ENCODE results near the gene ERCC5. TPM values are rescaled to one million over a fixed set of nuclear protein-coding genes. Genes with fewer than 3 reads are reported as not detected.

ERCC5 gene
- total and polyA plus RNA-seq, 9 of the 15 experiments (the other 6 are each of a cell fraction or from before 2014, with no cell fraction given) = 7.4 to 43.1 (median 33.9) TPM

- TF ChIP-seq, protein P1, sequence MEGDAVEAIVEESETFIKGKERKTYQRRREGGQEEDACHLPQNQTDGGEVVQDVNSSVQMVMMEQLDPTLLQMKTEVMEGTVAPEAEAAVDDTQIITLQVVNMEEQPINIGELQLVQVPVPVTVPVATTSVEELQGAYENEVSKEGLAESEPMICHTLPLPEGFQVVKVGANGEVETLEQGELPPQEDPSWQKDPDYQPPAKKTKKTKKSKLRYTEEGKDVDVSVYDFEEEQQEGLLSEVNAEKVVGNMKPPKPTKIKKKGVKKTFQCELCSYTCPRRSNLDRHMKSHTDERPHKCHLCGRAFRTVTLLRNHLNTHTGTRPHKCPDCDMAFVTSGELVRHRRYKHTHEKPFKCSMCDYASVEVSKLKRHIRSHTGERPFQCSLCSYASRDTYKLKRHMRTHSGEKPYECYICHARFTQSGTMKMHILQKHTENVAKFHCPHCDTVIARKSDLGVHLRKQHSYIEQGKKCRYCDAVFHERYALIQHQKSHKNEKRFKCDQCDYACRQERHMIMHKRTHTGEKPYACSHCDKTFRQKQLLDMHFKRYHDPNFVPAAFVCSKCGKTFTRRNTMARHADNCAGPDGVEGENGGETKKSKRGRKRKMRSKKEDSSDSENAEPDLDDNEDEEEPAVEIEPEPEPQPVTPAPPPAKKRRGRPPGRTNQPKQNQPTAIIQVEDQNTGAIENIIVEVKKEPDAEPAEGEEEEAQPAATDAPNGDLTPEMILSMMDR (IDR thresholded peaks at IDR 0.05 in 2 of 3, conservative IDR thresholded peaks at IDR 0.05 in 1 of 3; ENCODE audit: insufficient read depth in 2 of 3, low read depth in 1 of 3, low read length in 3 of 3) = peak in 2 of 3 experiments; percentile 12 to 24; a peak in 1 of 6 replicates
- TF ChIP-seq, protein P2, sequence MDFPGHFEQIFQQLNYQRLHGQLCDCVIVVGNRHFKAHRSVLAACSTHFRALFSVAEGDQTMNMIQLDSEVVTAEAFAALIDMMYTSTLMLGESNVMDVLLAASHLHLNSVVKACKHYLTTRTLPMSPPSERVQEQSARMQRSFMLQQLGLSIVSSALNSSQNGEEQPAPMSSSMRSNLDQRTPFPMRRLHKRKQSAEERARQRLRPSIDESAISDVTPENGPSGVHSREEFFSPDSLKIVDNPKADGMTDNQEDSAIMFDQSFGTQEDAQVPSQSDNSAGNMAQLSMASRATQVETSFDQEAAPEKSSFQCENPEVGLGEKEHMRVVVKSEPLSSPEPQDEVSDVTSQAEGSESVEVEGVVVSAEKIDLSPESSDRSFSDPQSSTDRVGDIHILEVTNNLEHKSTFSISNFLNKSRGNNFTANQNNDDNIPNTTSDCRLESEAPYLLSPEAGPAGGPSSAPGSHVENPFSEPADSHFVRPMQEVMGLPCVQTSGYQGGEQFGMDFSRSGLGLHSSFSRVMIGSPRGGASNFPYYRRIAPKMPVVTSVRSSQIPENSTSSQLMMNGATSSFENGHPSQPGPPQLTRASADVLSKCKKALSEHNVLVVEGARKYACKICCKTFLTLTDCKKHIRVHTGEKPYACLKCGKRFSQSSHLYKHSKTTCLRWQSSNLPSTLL (IDR thresholded peaks at IDR 0.05) = no peak
- no peak for TF ChIP-seq ZNF174 (CRISPR knock-in tag; IDR thresholded peaks at IDR 0.05)
- no peak for TF ChIP-seq RBM25 (IDR thresholded peaks at IDR 0.05; ENCODE audit: low read depth, low read length, severe bottlenecking)
- no peak for TF ChIP-seq SAP30 (IDR thresholded peaks at IDR 0.05; ENCODE audit: borderline replicate concordance, insufficient read depth, low read depth, low read length, poor library complexity, severe bottlenecking)
These were observed at the start of gene ERCC5 (continued) for GRCh38 chr13:102845630-102846260.

All from K562 (cell line).